ENCODE results near the gene CAPN13. TPM values are rescaled to one million over a fixed set of nuclear protein-coding genes. Genes with fewer than 3 reads are reported as not detected.

Gene CAPN13
- total and polyA plus RNA-seq, 2 donors (not counting 1 experiment from before 2014, with no cell fraction given): not detected

GRCh38 chr2:30772021-30772705, 35.1 kb downstream of the CAPN13 start:
- Histone ChIP-seq H3K27ac (ENCODE audit: low read length in 2 of 2) (no peak overlapping the region), H3K9me3 (ENCODE audit: control extremely low read depth in 1 of 3, control insufficient read depth in 2 of 3, insufficient read depth in 1 of 3, low read length in 2 of 3) (peaks cover 0 to 4% (median 0%) of the 10 kb centered on the region in 3 donors), H3K4me1 (ENCODE audit: control insufficient read depth in 2 of 2, insufficient read depth in 2 of 2, low read length in 2 of 2) (no peaks in the 10 kb centered on the region), H3K79me2 (ENCODE audit: control insufficient read depth, insufficient read depth, low read length) (no peaks in the 10 kb centered on the region), H3K4me2 (replicated peaks; ENCODE audit: low read depth, low read length, poor library complexity, severe bottlenecking) (no peak overlapping the region), H4K20me1 (ENCODE audit: control insufficient read depth, insufficient read depth, low read length, poor library complexity, severe bottlenecking) (no peaks in the 10 kb centered on the region), H3K4me3 (ENCODE audit: control extremely low read depth in 1 of 5, extremely low read depth in 1 of 5, insufficient read depth in 1 of 5, low read depth in 2 of 5, low read length in 4 of 5) (no peak overlapping the region), H3K27me3 (replicated peaks in 1 of 4; ENCODE audit: control extremely low read depth in 1 of 4, control insufficient read depth in 3 of 4, insufficient read depth in 4 of 4, low read length in 3 of 4) (peaks cover 0 to 3% (median under 1%) of the 10 kb centered on the region in 4 experiments), H3K36me3 (replicated peaks in 1 of 2; ENCODE audit: control extremely low read depth in 1 of 2, control insufficient read depth in 1 of 2, extremely low read depth in 1 of 2, insufficient read depth in 2 of 2, low read length in 1 of 2) (no peaks in the 10 kb centered on the region), H2AFZ (ENCODE audit: insufficient read depth, low read depth, low read length, poor library complexity, severe bottlenecking) (no peak overlapping the region), H3K9ac (ENCODE audit: low read length) (no peak overlapping the region)
- no peak overlapping the region for H3K4me3 Mint-ChIP-seq
- H3K9me3 Mint-ChIP-seq (ENCODE audit: insufficient read depth): no peaks in the 10 kb centered on the region
- H3K27ac Mint-ChIP-seq: no peak overlapping the region
- TF ChIP-seq EZH2 (IDR thresholded peaks at IDR 0.05; ENCODE audit: borderline replicate concordance, insufficient read depth, low read depth, low read length, poor library complexity, severe bottlenecking): no peak
- TF ChIP-seq CTCF (IDR thresholded peaks at IDR 0.05): no peak
- H3K4me1 Mint-ChIP-seq: peaks cover 3% of the 10 kb centered on the region
- intact Hi-C loops (cut with micrococcal nuclease): no loop called here
- 96% methylated on average over 3 of the region's 3 CpGs for WGBS (ENCODE audit: insufficient coverage)
- POLR2A ChIA-PET: no interaction called here
- CTCF ChIA-PET: no interaction called here
- peaks cover 36% of the 10 kb centered on the region for H3K27me3 Mint-ChIP-seq
- DNase-seq: no peak
- no peak for ATAC-seq (ENCODE audit: low read depth)

GRCh38 chr2:30770816-30771576, 36.2 kb downstream of the CAPN13 start:
- no peak for ATAC-seq (ENCODE audit: low read depth)
- CTCF ChIA-PET: no interaction called here

More at GRCh38 chr2:30770816-30771576, 36.2 kb downstream of the CAPN13 start:
- WGBS (ENCODE audit: insufficient coverage): 92% methylated on average over 11 of the region's 11 CpGs
- Mint-ChIP-seq H3K4me3 (no peak overlapping the region), H3K27ac (no peak overlapping the region), H3K4me1 (peaks cover 3% of the 10 kb centered on the region), H3K27me3 (peaks cover 45% of the 10 kb centered on the region), H3K9me3 (ENCODE audit: insufficient read depth) (no peaks in the 10 kb centered on the region)
- H3K27me3 ChIP-seq (replicated peaks in 1 of 4; ENCODE audit: control extremely low read depth in 1 of 4, control insufficient read depth in 3 of 4, insufficient read depth in 4 of 4, low read length in 3 of 4): peaks cover 0 to 3% (median under 1%) of the 10 kb centered on the region in 4 experiments
- no peak for DNase-seq
- no peaks in the 10 kb centered on the region for H4K20me1 ChIP-seq (ENCODE audit: control insufficient read depth, insufficient read depth, low read length, poor library complexity, severe bottlenecking)
- H3K27ac ChIP-seq (ENCODE audit: low read length in 2 of 2): no peak overlapping the region
- no peak overlapping the region for H3K4me3 ChIP-seq (ENCODE audit: control extremely low read depth in 1 of 5, extremely low read depth in 1 of 5, insufficient read depth in 1 of 5, low read depth in 2 of 5, low read length in 4 of 5)
- no peak overlapping the region for H3K4me2 ChIP-seq (replicated peaks; ENCODE audit: low read depth, low read length, poor library complexity, severe bottlenecking)
- H3K9ac ChIP-seq (ENCODE audit: low read length): no peak overlapping the region
- intact Hi-C loops (cut with micrococcal nuclease): no loop called here
- no peaks in the 10 kb centered on the region for H3K36me3 ChIP-seq (replicated peaks in 1 of 2; ENCODE audit: control extremely low read depth in 1 of 2, control insufficient read depth in 1 of 2, extremely low read depth in 1 of 2, insufficient read depth in 2 of 2, low read length in 1 of 2)
- peaks cover 0 to 4% (median 0%) of the 10 kb centered on the region in 3 donors for H3K9me3 ChIP-seq (ENCODE audit: control extremely low read depth in 1 of 3, control insufficient read depth in 2 of 3, insufficient read depth in 1 of 3, low read length in 2 of 3)
- H3K79me2 ChIP-seq (ENCODE audit: control insufficient read depth, insufficient read depth, low read length): no peaks in the 10 kb centered on the region
- H3K4me1 ChIP-seq (ENCODE audit: control insufficient read depth in 2 of 2, insufficient read depth in 2 of 2, low read length in 2 of 2): no peaks in the 10 kb centered on the region
- H2AFZ ChIP-seq (ENCODE audit: insufficient read depth, low read depth, low read length, poor library complexity, severe bottlenecking): no peak overlapping the region
- TF ChIP-seq CTCF (IDR thresholded peaks at IDR 0.05): no peak
- no peak for TF ChIP-seq EZH2 (IDR thresholded peaks at IDR 0.05; ENCODE audit: borderline replicate concordance, insufficient read depth, low read depth, low read length, poor library complexity, severe bottlenecking)
- POLR2A ChIA-PET: no interaction called here
